Endothelial cell of hepatic sinusoid (primary cell): ENCODE data around the gene PRORP.
"Not testable (repeated sequence)": the region's sequence is repeated elsewhere in the genome, so short reads cannot be mapped to it uniquely, and the experiment has no call there.

ENCODE experiments used
- in situ Hi-C: cut with HindIII; loops from 2 replicates; pipeline ENCODE4 v1.10.0; 2017; ENCODE audit warnings: low sequenced_read_pairs

The PRORP gene

GRCh38 chr14:35121887-35122695 is at the start of gene PRORP, which contains the start of gene PPP2R3C:
TSS of gene PRORP (plus strand) at chr14:35122552. CDS start at chr14:35123246, 694 bp downstream.
TSS of gene PPP2R3C (minus strand) at chr14:35121990. CDS start at chr14:35121959, 31 bp downstream.
- in situ Hi-C loops = no loop called here

DNA sequence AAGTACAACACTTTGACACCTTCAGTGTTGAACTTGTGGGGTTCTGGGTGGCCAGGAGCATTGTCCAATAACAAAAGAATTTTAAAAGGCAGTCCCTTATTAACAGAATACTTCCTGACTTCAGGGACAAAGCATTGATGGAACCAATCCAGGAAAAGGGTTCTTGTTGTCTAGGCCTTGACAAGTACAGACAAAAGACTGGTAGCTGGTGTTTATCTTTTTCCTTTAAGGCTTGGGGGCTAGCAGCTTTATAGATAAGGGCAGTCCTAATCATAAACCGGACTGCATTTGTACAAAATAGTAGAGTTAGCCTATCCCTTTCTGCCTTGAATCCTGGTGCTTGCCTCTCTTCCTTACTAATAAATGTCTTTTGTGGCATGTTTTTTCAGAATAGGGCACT is 48.9 kb upstream of the PRORP start:
- in situ Hi-C loops = loop anchor here (10.0 kb wide), 1 partner anchor 601 kb away; no protein-coding TSS in a partner anchor

DNA sequence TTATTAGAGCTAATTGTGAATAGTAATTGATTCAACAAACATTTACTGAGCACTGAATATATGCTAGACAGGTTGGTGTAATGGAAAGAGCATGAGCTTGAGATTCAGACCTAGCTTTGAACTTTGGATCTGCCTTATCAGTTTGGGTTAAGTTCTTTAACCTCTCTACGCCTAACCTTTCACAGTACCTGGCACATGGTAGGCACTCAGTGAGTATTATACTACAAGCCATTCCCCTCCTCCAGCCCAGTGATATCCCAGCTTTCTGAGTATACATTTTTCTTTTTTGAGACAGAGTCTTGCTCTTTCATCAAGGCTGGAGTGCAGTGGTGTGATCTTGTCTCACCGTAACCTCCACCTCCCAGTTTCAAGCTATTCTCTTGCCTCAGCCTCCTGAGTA is 44.3 kb upstream of the PRORP start:
- in situ Hi-C loops = loop anchor here (10.0 kb wide), 1 partner anchor 597 kb away; no protein-coding TSS in a partner anchor

DNA sequence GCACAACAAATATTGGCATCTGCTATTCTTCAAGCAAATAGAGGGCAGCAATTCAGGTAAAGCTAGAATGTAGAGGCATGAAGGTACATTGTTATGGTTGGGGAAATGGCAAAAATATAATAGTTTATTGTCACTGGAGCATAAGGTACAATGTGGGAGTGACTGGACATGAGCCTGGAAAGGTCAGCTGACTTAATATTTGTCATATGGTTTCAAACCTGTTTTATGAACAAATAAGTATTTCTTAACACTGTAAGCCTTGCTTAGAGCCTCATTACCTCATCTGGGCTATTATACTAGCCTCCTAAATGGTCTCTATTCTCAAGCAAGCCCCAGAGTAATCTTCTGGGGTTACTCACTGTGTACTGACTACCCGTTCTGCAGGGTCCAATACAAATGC is 42.6 kb upstream of the PRORP start:
- in situ Hi-C loops = loop anchor here (10.0 kb wide), 1 partner anchor 595 kb away; no protein-coding TSS in a partner anchor

DNA sequence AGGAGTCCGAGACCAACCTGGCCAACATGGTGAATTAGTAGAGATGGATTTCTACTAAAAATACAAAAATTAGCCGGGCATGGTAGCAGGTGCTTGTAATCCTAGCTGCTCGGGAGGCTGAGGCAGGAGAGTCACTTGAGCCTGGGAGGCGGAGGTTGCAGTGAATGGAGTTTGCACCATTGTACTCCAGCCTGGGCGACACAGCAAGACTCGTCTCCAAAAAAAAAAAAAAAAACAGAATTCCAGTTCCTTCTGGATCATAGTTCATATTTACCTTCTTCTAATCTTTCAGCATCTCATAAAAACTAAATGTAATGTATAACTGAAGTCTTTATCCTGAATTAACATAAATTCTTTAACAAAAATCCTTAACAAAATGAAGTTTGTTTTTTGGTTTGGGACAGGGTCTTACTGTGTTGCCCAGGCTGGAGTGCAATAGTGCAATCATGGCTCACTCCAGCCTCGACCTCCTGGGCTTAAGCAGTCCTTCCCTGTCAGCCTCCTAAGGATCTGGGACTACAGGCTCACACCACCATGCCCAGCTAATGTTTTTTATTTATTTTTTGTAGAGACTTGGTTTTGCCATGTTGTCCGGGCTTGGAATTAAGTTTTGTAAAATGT is 38.7 kb upstream of the PRORP start:
- in situ Hi-C loops = no loop called here

GRCh38 chr14:35085441-35085840 is 36.9 kb upstream of the PRORP start:
- in situ Hi-C loops = no loop called here

GRCh38 chr14:35088514-35088913 is 33.8 kb upstream of the PRORP start:
- in situ Hi-C loops = no loop called here

DNA sequence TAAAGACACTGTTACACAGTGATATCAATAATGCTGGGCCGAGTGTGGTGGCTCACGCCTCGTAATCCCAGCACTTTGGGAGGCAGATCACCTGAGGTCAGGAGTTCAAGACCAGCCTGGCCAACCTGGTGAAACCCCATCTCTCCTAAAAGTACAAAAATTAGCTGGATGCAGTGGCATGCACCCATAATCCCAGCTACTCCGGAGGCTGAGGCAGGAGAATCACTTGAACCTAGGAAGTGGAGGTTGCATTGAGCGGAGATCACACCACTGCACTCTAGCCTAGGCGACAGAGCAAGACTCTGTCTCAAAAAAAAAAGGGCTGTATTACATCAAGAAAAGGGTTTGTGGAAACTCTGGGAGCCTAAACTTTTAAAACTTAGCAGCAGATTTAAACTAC is 27.7 kb upstream of the PRORP start:
- in situ Hi-C loops = not testable (repeated sequence)

- in situ Hi-C loops = no loop called here
Measured at GRCh38 chr14:35107866-35108265, 14.5 kb upstream of the PRORP start.

DNA sequence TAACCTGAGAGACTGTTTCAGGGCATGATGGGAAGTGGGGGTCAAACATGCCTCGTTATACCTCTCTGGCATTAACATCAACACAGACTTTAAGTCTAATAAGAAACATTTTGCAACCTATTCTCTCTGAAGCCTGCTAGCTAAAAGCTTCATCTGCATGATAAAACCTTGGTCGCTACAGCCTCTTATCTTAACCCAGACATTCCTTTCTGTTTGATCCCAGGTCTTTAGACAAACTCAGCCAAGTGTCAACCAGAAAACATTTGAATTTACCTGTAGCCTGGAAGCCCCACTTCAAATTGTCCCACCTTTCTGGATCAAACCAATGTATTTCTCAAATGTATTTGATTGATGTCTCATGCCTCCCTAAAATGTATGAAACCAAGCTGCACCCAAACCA is 9.7 kb upstream of the PRORP start:
- in situ Hi-C loops = no loop called here

DNA sequence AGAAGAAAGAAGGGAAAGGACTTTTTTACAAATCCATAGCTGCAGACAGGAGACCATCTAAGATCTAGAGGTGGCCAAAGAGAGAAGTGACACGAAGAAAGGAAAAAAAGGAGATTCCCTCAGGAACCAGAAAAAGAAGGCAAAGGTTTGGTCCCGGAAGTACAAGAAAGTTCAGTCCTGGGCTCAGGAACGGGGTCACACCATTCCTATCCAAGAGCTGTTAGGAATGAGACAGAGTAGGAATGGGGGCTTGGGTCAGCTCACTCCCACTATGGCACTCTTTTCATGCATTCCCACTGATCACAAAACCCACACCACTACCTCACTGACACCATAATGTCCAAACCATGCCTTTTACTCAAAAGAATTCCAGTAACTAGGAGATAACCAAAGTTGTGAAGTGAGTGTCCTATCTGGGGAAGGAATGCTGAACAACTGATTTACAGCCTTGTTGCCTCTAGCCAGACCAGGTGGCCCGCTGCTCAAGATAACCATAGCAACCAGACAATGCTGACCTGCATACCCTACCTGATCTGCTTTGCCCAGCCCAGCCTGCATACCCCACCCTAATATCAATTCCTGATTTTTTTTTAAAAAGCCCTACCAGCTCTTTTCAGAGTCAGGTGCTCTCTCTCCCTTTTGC is 8.9 kb upstream of the PRORP start:
- in situ Hi-C loops = no loop called here

- in situ Hi-C loops = no loop called here
Measured at GRCh38 chr14:35114036-35114435, 8.3 kb upstream of the PRORP start.

- in situ Hi-C loops = no loop called here
Measured at GRCh38 chr14:35116242-35116641, 6.1 kb upstream of the PRORP start.

DNA sequence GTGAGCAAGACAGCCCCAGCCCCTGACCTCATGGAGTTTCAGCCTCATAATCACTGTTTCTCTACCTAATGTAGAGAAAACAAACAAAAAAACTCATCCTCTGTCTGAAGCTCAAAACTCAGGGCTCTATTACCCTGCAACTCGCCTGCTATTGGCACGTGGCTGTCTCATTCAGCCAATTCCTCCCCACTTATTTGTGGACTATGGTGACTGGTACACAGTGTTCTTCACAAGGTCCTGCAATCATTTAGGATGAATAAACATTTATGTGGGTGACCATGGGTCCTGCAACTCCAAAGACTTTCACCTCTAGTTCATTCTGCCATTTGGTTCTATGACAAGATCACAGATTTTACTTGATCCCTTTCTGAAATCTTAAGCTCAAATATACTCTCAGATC is 5.2 kb upstream of the PRORP start:
- in situ Hi-C loops = no loop called here

GRCh38 chr14:35121026-35121886 is 1.1 kb upstream of the PRORP start:
- in situ Hi-C loops = no loop called here

DNA sequence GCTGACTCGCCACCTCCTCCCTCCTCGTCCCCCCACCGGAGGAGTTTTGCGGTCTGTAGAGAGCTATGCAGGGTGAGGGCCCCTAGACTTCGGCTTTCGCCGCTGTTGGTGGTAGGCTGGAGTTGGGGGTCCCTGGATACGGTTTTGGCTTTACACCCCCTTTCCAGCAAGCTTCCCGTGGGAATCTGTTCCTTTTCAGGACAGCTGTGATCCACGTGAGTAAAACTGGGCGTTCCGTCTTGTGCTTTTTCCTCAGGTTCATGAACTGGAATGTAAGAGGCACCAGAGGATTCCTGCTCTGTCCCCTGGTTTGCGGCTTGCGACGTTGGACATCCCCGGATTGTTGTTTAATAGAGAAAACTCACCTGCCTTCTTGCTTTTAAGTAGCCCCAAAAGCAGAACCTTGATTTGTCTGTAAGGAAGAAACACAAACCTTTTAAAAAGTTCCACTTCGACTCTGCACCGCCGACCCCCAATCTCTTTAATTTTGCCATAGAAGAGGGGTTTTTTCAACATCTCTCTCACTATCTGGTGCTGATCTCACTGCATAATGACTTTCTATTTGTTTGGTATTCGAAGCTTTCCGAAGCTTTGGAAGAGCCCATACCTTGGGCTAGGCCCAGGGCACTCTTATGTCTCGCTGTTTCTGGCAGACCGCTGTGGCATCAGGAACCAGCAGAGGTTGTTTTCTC is 490 bp downstream of the PRORP start:
- in situ Hi-C loops = no loop called here

DNA sequence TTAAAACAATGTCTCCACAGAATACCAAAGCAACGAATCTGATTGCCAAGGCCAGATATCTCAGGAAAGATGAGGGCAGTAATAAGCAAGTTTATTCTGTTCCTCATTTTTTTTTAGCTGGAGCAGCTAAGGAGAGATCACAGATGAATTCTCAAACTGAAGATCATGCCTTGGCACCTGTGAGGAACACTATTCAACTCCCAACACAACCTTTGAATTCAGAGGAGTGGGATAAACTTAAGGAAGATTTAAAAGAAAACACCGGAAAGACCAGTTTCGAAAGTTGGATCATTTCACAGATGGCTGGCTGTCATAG is 994 bp downstream of the PRORP start:
- in situ Hi-C loops = no loop called here

GRCh38 chr14:35124127-35124526 is 1.8 kb downstream of the PRORP start:
- in situ Hi-C loops = no loop called here

DNA sequence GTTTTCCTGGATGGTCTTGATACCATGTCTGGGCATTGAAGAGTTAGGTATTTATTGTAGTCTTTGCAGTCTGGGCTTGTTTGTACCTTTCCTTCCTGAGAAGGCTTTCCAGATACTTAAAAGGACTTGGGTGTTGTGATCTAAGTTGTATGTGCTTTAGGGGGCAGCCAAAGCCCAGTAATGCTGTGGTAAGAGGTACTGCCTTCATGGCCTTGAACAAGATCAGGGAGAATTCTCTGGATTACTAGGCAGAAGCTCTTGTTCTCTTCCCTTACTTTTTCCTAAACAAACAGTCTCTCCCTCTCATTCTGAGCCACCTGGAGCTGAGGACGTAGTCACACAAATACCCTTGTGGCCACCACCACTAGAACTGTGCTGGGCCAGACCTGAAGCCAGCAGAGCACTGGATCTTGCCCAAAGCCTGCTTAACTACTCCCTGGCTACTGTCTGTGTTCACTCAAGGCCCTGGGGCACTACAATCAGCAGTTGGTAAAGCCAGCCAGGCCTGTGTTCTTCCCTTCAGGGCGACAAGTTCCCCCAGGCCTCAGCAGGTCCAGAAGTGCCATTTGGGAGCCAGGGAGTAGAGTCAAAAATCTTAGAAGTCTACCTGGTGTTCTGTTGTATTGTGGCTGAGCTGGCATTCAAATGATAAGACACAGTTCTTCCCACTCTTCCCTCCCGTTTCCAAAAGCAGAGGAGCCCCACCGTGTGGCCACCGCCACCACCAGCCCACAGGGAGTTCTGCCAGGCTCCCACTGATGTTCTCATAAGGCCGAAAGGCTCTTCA is 11.4 kb downstream of the PRORP start:
- in situ Hi-C loops = no loop called here
